HG02759 (cell line): Measurements from ENCODE around the gene IGFBP4.
"Not testable (repeated sequence)": the region's sequence is repeated elsewhere in the genome, so short reads cannot be mapped to it uniquely, and the experiment has no call there.

Experiments
- ATAC-seq: cut with Tn5 transposase; IDR thresholded peaks from one replicate; pipeline ENCODE4 v1.9.1; 2021; ENCODE audit warnings: mild to moderate bottlenecking, moderate library complexity; ENCODE audit not compliant: unreplicated experiment

Gene IGFBP4

DNA sequence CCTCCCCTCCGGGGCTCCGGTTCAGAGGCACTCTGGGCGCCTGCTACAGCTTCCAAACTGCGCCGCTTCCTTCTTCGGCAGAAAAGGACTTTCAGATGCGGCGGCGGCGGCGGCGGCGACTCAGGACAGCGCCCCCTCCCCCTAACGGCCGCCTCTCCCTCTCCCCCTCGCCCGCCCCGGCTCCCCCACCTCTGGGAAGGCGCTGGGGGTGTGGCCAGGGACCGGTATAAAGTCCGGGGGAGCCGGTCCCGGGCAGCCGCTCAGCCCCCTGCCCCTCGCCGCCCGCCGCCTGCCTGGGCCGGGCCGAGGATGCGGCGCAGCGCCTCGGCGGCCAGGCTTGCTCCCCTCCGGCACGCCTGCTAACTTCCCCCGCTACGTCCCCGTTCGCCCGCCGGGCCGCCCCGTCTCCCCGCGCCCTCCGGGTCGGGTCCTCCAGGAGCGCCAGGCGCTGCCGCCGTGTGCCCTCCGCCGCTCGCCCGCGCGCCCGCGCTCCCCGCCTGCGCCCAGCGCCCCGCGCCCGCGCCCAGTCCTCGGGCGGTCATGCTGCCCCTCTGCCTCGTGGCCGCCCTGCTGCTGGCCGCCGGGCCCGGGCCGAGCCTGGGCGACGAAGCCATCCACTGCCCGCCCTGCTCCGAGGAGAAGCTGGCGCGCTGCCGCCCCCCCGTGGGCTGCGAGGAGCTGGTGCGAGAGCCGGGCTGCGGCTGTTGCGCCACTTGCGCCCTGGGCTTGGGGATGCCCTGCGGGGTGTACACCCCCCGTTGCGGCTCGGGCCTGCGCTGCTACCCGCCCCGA, at the start of gene IGFBP4:
IGFBP4 (plus strand) TSS at position 255 of the 792 bp plus-strand sequence; CDS start at position 541, 286 bp downstream.
- ATAC-seq, result no peak

DNA sequence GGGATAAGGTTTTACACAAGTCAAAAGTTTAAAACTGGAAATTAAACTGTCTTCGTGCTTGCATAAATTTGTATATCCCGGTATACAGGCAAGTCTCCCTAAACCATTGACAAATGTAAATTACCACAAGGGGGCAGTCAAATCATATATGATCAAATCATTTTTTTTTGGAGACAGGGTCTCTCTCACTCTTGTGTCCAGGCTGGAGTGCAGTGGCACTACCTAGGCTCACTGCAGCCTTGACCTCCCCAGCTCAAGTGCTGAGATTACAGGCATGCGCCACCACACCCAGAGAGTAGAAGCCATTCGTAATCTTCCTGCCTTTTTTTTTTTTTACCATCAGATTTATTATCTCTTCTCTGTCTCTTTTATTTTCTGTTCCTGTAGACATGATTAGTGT, 44.1 kb upstream of the IGFBP4 start:
- ATAC-seq, result no peak

DNA sequence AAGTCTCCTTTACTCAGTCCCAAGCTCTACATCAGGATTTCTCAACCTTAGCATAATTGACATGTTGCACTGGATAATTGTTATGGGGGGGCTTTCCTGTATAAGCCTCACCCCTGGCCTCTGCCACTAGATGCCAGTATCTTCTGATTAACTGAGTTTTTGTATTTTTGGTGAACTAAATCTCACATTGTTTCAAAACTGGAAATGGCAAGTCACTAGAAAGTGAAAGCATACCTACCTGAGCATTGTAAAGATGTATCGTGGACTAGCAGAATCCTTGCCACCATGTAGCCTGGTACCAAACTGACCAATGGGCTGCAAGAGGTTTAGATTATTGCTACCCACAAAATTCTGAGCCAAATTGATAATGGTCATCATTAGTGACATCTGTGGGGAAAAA, 40.6 kb upstream of the IGFBP4 start:
- ATAC-seq, result no peak

DNA sequence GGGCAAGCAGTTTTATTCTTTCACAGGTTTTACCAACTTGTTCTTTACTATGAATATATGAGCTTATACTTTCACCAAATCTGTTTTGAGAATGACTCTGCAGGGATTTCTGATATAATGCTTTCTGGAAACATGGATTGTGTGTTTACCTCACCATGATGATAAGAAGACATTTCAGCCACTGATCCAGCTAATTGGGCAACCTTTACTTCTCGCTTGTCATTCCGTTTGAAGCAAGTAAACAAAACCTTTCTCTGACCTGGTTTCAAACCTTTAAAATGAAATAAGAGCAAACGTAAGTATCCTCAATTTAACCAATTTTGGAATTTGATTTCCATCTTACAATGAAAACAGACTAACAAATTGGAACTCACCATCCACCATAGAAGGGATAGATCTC, 39.2 kb upstream of the IGFBP4 start:
- ATAC-seq, result no peak

DNA sequence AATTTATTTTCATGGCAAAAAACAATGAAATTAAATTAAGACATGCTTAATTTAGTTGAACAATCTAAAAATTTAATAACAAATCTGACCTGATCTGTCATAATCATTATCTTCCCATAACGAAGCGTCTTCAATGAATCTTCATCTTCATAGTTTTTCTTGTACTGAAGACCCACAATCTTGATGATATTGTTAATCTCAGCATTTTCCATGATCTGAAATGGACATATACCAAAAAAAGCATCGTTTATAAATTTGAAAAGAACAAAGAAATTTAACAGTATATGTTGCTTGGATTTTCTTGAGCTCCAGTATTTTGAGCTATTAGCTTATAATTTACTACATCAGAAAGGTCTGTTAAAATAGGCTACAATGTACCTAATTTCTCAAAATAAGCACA, 35.8 kb upstream of the IGFBP4 start:
- ATAC-seq, result no peak

DNA sequence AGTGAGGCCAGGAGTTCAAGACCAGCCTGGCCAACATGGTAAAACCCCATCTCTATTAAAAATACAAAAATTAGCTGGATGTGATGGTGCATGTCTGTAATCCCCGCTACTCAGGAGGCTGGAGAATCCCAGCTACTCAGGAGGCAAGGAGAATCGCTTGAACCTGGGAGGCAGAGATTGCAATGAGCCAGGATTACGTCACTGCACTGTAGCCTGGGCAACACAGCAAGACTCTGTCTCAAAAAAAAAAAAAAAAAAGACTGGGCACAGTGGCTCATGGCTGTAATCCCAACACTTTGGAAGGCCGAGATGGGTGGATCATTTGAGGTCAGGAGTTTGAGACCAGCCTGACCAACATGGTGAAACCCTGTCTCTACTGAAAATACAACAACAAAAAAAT, 33.7 kb upstream of the IGFBP4 start:
- ATAC-seq, result not testable (repeated sequence)

DNA sequence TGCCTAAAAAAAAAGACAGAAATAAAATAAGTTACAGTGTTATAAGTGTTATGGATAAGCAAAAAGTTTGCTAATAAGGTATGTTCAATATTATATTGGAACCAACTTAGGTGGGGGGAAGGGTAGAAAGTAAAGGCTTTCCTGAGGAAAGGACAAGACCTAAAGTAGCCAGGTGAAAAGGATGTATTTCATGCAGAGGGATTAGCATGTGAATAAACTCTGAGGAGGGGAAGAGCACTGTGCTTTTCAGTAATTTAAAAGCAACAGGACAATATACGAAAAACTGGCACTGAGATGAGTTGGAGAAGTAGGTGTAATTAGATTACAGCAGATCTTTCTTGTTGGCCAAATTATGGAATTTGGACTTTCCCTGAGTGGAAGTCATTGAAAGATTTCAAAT, 33.2 kb upstream of the IGFBP4 start:
- ATAC-seq, result no peak

DNA sequence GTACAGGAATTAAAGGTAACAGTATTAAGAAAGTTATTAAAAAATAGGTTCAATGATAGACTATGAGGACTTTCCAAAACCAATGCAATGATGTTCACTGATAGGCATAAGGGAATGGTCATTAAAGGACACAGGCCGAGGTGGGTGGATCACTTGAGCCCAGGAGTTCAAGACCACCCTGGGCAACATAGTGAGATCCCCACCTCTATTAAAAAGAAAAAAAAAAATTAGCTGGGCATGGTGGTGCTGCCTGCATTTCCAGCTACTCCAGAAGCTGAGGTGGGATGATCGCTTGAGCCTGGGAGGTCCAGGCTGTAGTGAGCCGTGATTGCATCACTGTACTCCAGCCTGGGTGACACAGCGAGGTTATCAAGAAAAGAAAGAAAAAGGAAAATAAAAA, 31.4 kb upstream of the IGFBP4 start:
- ATAC-seq, result no peak

DNA sequence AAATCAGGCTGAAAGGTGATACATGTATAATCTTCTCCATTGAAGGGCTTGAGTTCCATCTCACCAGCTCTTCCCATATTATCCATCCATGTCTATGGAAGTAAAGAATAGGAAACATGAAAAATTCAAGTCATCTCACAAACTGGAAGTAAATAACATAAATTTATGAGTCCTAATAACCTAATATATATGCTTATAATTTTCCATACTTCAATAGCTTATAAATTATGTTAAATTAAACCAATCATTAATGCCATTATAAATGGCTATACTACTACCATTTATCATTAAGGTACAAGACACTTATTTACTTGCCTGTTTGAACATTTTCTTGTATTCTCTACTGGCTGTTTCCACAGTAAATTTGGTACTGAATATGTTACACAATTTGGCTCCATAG, 30.4 kb upstream of the IGFBP4 start:
- ATAC-seq, result no peak

DNA sequence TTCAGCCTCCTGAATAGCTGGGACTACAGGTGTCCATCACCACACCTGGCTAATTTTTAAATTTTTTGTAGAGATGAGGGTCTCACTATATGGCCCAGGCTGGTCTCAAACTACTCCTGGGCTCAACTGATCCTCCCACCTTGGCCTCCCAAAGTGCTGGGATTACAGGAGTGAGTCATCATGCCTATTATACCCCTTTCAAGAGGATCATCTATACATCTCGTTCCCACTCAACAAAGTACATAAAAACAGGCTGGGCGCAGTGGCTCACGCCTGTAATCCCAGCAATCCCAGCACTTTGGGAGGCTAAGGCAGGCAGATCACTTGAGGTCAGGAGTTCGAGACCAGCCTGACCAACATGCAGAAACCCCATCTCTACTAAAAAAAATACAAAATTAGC, 28.9 kb upstream of the IGFBP4 start:
- not testable (repeated sequence) for ATAC-seq

DNA sequence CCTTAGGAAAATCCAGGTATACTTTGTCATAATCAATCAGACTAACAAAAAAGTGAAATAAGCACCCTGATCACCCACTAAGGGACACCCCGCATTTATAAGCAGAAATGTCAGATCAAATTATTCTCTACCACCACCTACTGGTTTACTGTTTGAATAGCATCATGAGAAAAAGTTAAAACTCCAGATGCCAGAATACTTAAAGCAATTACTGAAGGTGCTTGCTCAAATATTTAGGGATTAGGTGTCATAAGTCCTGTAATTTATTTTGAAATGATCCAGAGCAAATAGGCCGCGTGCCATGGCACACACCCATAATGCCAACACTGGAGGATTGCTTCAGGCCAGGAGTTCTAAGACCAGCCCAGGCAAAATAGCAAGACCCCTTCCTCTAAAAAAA, 27.9 kb upstream of the IGFBP4 start:
- ATAC-seq, result no peak

DNA sequence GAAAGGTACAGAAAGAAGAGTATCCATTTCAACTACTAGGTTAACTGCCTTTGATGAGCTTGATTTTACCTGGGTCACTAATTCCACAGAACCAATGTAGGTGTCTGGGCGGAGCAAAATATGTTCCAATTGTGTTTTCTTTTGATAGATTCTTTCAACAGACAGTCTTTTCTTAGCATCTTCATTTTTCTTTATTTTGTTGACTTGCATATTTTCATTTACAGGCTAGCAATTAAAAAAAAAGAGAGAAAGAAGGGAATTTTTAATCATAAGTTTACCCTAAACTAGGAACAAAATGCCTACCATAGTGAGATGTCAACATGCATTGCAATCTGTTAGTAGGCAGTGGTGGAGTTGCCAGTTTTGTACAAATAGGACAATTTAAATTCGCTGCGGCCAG, 26.6 kb upstream of the IGFBP4 start:
- ATAC-seq, result no peak

DNA sequence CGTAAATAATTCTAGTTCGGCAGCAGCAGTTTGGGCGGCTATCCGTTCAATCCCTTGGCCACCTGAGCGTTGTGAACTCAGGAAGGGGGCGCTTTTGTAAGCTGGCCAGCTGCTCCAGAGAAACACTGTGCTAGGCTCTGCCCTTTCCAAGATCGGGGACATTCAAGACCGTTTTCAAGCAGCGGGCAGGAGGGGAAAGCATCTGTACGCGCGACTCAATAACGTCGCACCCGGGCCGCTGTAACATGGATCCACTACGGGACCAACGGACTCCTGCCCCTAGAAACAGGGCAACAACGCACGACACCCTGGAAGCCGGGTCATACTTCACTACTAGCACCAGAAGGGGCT, 26.0 kb upstream of the IGFBP4 start:
- ATAC-seq, result no peak

DNA sequence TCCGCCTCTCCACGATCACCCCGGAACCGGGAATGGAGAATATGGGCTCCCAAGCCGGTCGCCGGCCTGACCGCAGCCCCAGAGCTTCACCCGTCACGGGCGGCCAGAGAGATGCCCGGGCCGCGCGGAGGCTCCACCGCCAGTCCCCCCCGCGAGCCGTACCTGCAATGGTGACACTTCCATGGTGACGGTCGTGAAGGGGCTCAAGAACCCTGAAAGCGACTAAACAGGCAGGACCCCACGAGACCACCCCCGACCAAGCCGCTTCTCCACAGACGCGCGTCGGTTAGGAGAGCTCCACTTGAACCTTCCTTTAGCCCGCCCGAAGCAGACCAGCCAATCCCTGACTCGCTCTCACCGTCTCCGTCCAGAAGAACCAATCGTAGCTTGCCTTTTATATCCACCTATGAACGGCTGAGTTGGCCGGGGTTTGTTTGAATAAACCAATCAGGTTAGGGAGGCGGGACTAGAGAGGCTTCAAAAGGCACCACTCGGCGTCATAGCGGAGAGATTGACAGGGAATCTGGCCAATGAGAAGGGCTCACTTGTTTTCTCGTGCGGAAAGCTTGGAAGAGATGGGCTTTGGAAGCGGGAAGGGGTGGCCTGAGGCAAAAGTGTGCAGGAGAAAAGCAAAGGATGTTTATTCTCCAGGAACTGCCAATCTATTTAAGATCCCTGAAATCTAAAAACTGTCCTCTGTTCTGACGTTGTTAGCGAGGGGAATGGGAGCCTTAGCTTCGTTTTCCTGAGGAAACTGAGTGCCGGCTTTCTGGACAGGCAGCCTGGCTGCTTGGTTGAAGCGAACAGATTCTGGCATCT, 25.4 kb upstream of the IGFBP4 start, which contains the start of gene TOP2A:
TOP2A (minus strand) TSS at position 288 of the 819 bp plus-strand sequence; CDS start at position 183, 105 bp downstream.
- ATAC-seq, result peak; percentile 95

DNA sequence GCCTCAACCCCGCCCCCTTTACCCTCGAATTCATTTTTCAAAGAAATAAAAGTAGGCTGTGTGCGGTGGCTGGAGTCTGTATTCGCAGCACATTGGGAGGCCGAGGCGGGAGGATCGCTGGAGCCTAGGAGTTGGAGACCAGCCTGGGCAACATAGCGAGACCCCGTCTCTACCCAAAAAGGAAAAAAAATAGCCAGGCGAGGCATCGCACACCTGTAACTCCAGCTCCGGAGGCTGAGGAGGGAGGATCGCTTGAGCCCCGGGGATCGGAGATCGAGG, 24.9 kb upstream of the IGFBP4 start:
- no peak for ATAC-seq

DNA sequence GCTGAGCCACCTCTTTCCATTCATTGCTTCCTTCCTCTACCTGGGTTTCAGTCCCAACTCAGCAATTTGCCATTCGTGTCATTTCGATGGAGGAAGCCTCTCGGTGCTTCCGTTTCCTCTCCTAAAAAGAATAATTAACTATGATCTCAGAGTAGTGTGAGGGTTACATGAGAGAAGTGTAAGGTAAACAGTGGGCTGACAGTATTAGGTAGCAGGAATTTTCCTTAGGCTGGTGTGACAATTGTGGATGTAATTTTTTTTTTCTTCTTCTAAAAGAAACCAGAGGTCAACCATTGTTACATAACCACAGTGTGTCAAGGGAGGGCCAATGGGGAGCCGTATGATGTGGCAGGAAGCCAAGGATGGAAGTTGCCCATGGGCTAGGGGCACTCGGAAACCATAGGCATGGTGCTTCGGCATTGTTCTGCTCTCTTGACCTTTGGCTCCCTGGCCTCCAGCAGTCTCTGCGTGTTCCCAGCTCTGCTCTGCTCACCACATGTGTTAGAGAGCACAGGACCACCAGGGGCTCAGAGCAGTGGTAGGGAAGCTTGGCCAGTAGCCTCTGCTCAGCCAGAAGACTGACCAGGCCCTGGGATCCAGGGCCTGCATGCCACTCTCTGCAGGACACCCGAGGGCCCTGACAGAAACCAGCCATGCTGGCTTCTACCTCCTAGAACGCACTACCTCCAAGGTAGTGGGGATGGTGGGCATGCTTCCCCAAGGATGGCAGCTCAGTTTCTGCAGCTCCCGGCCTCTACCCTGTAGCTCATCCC, 23.5 kb upstream of the IGFBP4 start:
- no peak for ATAC-seq

DNA sequence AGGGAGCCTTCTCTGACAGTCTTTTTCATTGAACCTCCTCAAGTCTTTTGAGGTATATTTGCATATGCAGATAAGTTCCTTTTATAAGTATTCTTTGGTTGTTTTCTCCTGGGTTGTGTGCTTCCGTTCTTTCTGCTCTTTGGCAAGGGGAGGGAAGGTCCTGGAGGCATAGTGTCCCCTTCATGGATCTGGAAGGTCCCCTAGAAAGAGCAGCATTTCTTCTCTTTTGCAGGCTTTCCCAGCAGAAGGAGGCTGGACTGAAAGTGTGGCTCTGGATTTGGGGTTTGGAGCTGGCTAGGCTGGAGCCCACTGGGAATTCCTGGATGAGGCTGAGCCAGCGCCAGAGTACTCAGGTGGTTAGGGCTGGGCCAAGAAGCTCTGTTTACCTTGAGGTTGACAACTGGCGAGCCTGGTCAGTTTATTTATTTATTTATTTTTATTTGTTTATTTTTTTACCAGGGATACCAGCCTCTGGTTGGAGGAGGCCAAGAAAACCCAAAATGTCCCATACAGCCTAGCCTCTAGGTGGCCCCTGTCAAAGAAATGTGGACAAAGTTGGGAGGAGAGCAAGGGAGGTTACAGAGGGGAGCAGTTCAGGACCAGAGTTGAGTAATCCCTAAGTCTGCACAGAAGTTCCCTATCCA, 20.1 kb upstream of the IGFBP4 start:
- no peak for ATAC-seq

DNA sequence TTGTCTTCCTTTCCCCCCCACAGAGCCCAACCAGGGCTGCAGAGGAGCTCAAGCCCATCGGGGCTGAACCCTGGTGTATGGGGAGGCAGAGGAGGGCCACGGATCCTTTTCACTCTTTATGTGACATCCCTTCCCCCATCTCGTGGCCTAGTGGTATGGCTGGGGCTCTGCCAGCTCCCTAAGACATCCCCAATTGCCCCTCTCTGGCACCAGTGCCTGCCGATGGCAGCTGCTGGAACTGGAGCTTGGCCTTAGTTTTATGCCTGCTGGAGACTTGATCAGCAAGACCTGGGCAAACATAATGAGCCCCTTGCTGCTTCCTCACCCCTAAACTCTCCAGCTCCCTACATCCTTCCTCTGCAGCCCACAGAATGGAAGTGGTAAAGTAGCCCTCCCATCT, 17.5 kb upstream of the IGFBP4 start:
- ATAC-seq, result no peak

DNA sequence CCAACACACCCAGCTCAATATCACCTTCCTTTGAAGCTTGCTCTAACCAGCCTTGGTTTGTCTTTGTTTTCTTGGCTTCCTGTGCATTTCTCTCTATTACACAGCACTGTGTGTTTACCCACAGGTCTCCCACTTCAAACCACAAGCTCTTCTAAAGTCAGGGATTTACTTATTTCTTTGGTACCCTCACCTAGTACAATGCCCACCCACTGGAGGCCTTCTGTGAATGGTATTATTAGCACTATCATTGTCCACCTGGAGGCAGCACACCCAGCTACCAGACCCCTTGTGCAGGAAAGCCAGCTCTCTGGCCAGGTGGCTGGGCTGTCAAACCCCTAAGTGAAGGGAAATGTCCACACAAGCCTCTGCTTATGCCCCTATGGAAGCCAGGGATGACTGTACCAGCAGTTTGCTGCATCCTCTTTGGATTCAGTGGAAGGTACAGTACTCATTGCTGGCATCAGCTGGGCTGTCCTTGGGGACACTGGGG, 16.2 kb upstream of the IGFBP4 start:
- ATAC-seq, result no peak

DNA sequence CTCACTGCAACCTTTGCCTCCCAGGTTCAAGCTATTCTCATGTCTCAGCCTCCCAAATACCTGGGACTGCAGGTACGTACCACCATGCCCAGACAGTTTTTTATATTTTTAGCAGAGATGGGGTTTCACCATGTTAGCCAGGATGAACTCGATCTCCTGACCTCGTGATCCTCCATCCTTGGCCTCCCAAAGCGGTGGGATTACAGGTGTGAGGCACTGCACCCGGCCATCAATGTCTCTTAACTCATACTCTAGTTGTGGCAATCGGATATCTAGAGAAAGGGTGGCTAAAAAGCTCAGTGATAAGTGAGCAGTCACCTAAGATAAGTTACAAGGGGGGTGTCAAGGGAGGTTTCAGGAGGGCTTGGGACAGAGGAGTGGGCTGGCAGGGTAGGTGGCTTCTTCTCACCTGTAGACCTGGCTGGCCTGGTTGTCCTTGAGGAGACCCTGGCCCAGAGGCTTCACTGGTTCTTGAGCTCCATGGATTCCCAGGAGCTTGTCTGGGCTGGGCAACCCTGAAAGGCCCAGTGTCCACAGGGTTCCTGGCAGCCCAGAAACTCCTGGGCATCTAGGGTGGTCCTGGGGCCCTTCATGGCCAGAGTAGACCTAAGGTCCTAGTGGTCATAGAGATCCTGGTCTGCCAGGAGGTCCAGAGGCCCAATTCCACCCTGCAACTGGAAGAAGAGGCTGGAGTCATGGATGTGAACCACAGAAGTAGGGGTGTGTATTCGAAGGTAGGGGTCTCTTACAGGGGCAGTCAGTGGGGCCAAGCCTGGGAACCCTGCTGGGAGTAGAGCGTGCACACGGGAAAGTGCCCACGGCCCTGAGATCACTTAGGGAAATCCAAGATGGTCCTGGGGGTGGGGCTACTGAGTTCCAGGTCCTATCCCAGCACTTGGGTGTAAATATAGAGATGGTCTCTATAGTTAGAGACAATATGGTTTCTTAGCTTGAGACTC, 12.7 kb upstream of the IGFBP4 start:
- ATAC-seq, result no peak
